NT2/D1 (cell line): ENCODE measurements around the gene GPR32.
A peak's percentile ranks its signal among the peaks of the same experiment; 100 is the strongest.
"Not testable (repeated sequence)": the region's sequence is repeated elsewhere in the genome, so short reads cannot be mapped to it uniquely, and the experiment has no call there.

Experiments used
- DNase-seq: peaks from one replicate; pipeline ENCODE4 v3.0.0-alpha.2; 2011; ENCODE audit warnings: low read depth, low spot score
- H3K27me3 ChIP-seq: 2 replicates; pipeline ENCODE4 v1.6.0; 2011; ENCODE audit warnings: mild to moderate bottlenecking; ENCODE audit not compliant: insufficient read length, insufficient read depth
- H3K36me3 ChIP-seq: 2 replicates; pipeline ENCODE4 v1.6.1; 2011; ENCODE audit warnings: mild to moderate bottlenecking, low read length, mixed read lengths; ENCODE audit not compliant: insufficient read depth, insufficient read length
- H3K4me1 ChIP-seq: 2 replicates; pipeline ENCODE4 v1.5.1; 2011; ENCODE audit not compliant: insufficient read depth, insufficient read length
- H3K4me3 ChIP-seq: 2 replicates; pipeline ENCODE4 v1.5.1; 2011; ENCODE audit warnings: low read depth; ENCODE audit not compliant: insufficient read length
- H3K9ac ChIP-seq: 2 replicates; pipeline ENCODE4 v1.6.0; 2011; ENCODE audit warnings: low read depth; ENCODE audit not compliant: insufficient read length
- H3K9me3 ChIP-seq: 2 replicates; pipeline ENCODE4 v1.5.1; 2011; ENCODE audit warnings: mild to moderate bottlenecking, low read length; ENCODE audit not compliant: insufficient read depth
- SUZ12 ChIP-seq: IDR thresholded peaks from 2 replicates; pipeline ENCODE4 v1.6.1; 2011; ENCODE audit not compliant: insufficient read length, insufficient read depth; ENCODE audit errors: extremely low read depth
- YY1 ChIP-seq: IDR thresholded peaks from 2 replicates; pipeline ENCODE4 v1.6.1; 2011; ENCODE audit not compliant: insufficient read length, insufficient read depth
- ZNF274 ChIP-seq: IDR thresholded peaks from 2 replicates; pipeline ENCODE4 v1.6.1; 2011; ENCODE audit warnings: mild to moderate bottlenecking, low read depth, low read length

GPR32 gene

GRCh38 chr19:50768277-50768676 lies 2.0 kb upstream of the GPR32 start:
- Histone ChIP-seq H3K27me3 (no peaks in the 10 kb centered on the region), H3K4me1 (peaks cover 2% of the 10 kb centered on the region), H3K9me3 (no peaks in the 10 kb centered on the region), H3K9ac (no peak overlapping the region), H3K4me3 (no peak overlapping the region), H3K36me3 (no peaks in the 10 kb centered on the region)
- DNase-seq: no peak
- no peak for TF ChIP-seq ZNF274
- TF ChIP-seq SUZ12: no peak
- TF ChIP-seq YY1: no peak

- Histone ChIP-seq H3K36me3 (no peaks in the 10 kb centered on the region), H3K27me3 (peaks cover 7% of the 10 kb centered on the region), H3K9ac (no peak overlapping the region), H3K4me3 (no peak overlapping the region), H3K4me1 (no peaks in the 10 kb centered on the region), H3K9me3 (no peaks in the 10 kb centered on the region)
- TF ChIP-seq ZNF274 (no peak), SUZ12 (no peak), YY1 (no peak)
- no peak for DNase-seq
Measured at GRCh38 chr19:50770888-50771287, 624 bp downstream of the GPR32 start.

- Histone ChIP-seq H3K4me3 (no peak overlapping the region), H3K4me1 (no peaks in the 10 kb centered on the region), H3K9ac (no peak overlapping the region), H3K27me3 (peaks cover 22% of the 10 kb centered on the region), H3K9me3 (no peaks in the 10 kb centered on the region), H3K36me3 (no peaks in the 10 kb centered on the region)
- no peak for DNase-seq
- TF ChIP-seq YY1 (no peak), ZNF274 (no peak), SUZ12 (no peak)
Measured at GRCh38 chr19:50772476-50772875, 2.2 kb downstream of the GPR32 start.

GRCh38 chr19:50772912-50773311 lies 2.6 kb downstream of the GPR32 start:
- H3K9ac ChIP-seq, DNase-seq, H3K9me3 ChIP-seq, H3K36me3 ChIP-seq, H3K4me1 ChIP-seq, H3K4me3 ChIP-seq: not testable (repeated sequence)
- H3K27me3 ChIP-seq: peaks cover 23% of the 10 kb centered on the region

GRCh38 chr19:50773454-50773853 lies 3.2 kb downstream of the GPR32 start:
- not testable (repeated sequence) for H3K4me3 ChIP-seq, H3K9me3 ChIP-seq, H3K9ac ChIP-seq, H3K36me3 ChIP-seq, H3K4me1 ChIP-seq, DNase-seq
- peaks cover 23% of the 10 kb centered on the region for H3K27me3 ChIP-seq

GRCh38 chr19:50776131-50776530 lies 5.9 kb downstream of the GPR32 start:
- TF ChIP-seq YY1 (no peak), ZNF274 (no peak), SUZ12 (no peak)
- Histone ChIP-seq H3K4me1 (peaks cover 7% of the 10 kb centered on the region), H3K9ac (no peak overlapping the region), H3K27me3 (peaks cover 47% of the 10 kb centered on the region), H3K9me3 (no peaks in the 10 kb centered on the region), H3K36me3 (no peaks in the 10 kb centered on the region), H3K4me3 (no peak overlapping the region)
- no peak for DNase-seq

GRCh38 chr19:50777261-50777660 lies 7.0 kb downstream of the GPR32 start:
- H3K4me3 ChIP-seq: no peak overlapping the region
- no peak overlapping the region for H3K9ac ChIP-seq
- H3K27me3 ChIP-seq: peaks cover 53% of the 10 kb centered on the region

GRCh38 chr19:50777830-50778303 lies 7.6 kb downstream of the GPR32 start:
- Histone ChIP-seq H3K9me3 (no peaks in the 10 kb centered on the region), H3K9ac (no peak overlapping the region), H3K4me3 (no peak overlapping the region), H3K4me1 (peaks cover 7% of the 10 kb centered on the region), H3K36me3 (no peaks in the 10 kb centered on the region), H3K27me3 (peaks cover 58% of the 10 kb centered on the region)
- TF ChIP-seq SUZ12 (no peak), YY1 (no peak), ZNF274 (no peak)
- peak; percentile 57 for DNase-seq

More at GRCh38 chr19:50777261-50777660, 7.0 kb downstream of the GPR32 start:
- Histone ChIP-seq H3K4me1 (peaks cover 7% of the 10 kb centered on the region), H3K36me3 (no peaks in the 10 kb centered on the region), H3K9me3 (no peaks in the 10 kb centered on the region)
- DNase-seq: no peak
- no peak for TF ChIP-seq ZNF274
- no peak for TF ChIP-seq SUZ12
- no peak for TF ChIP-seq YY1
